SIG-M5 (cell line): ENCODE results near the gene CELF5.
"Not testable (repeated sequence)": the region's sequence is repeated elsewhere in the genome, so short reads cannot be mapped to it uniquely, and the experiment has no call there.

ENCODE experiments used
- DNase-seq: peaks from one replicate; lab custom pipeline; 2025; lab: John Stamatoyannopoulos, UW

Gene CELF5

GRCh38 chr19:3322199-3322978 is 97.9 kb downstream of the CELF5 start:
- DNase-seq, result no peak

- no peak for DNase-seq
Measured at GRCh38 chr19:3323026-3323425, 98.6 kb downstream of the CELF5 start.

- DNase-seq, result no peak
Measured at GRCh38 chr19:3323658-3324057, 99.2 kb downstream of the CELF5 start.

GRCh38 chr19:3324405-3324856 is 100.0 kb downstream of the CELF5 start:
- no peak for DNase-seq

GRCh38 chr19:3325451-3325850 is 101.0 kb downstream of the CELF5 start:
- no peak for DNase-seq

GRCh38 chr19:3328743-3329142 is 104.3 kb downstream of the CELF5 start:
- DNase-seq, result no peak

GRCh38 chr19:3330047-3330446 is 105.6 kb downstream of the CELF5 start:
- DNase-seq, result no peak

GRCh38 chr19:3332232-3332631 is 107.8 kb downstream of the CELF5 start:
- not testable (repeated sequence) for DNase-seq

GRCh38 chr19:3333020-3333583 is 108.6 kb downstream of the CELF5 start:
- DNase-seq, result no peak

GRCh38 chr19:3333662-3334061 is 109.2 kb downstream of the CELF5 start:
- no peak for DNase-seq

GRCh38 chr19:3334749-3335430 is 110.4 kb downstream of the CELF5 start:
- not testable (repeated sequence) for DNase-seq

GRCh38 chr19:3335431-3336350 is 111.2 kb downstream of the CELF5 start:
- no peak for DNase-seq

- DNase-seq, result no peak
Measured at GRCh38 chr19:3336351-3336679, 111.9 kb downstream of the CELF5 start.

GRCh38 chr19:3336680-3337523 is 112.4 kb downstream of the CELF5 start:
- no peak for DNase-seq

GRCh38 chr19:3338541-3339181 is 114.2 kb downstream of the CELF5 start:
- DNase-seq, result no peak

- no peak for DNase-seq
Measured at GRCh38 chr19:3340340-3340739, 115.9 kb downstream of the CELF5 start.

GRCh38 chr19:3342246-3342645 is 117.8 kb downstream of the CELF5 start:
- DNase-seq, result no peak

- not testable (repeated sequence) for DNase-seq
Measured at GRCh38 chr19:3342962-3343361, 118.5 kb downstream of the CELF5 start.

GRCh38 chr19:3343619-3344502 is 119.4 kb downstream of the CELF5 start:
- DNase-seq, result no peak
